Hematopoietic multipotent progenitor cell treated with erythropoietin and hydrocortisone succinate and interleukin-3 and kit ligand, for 6 days (in vitro differentiated cells): ENCODE results near the gene PHC1.

Source experiments
- DNase-seq: peaks from one replicate; pipeline ENCODE4 v3.0.0-alpha.2; 2015

PHC1 gene

DNA sequence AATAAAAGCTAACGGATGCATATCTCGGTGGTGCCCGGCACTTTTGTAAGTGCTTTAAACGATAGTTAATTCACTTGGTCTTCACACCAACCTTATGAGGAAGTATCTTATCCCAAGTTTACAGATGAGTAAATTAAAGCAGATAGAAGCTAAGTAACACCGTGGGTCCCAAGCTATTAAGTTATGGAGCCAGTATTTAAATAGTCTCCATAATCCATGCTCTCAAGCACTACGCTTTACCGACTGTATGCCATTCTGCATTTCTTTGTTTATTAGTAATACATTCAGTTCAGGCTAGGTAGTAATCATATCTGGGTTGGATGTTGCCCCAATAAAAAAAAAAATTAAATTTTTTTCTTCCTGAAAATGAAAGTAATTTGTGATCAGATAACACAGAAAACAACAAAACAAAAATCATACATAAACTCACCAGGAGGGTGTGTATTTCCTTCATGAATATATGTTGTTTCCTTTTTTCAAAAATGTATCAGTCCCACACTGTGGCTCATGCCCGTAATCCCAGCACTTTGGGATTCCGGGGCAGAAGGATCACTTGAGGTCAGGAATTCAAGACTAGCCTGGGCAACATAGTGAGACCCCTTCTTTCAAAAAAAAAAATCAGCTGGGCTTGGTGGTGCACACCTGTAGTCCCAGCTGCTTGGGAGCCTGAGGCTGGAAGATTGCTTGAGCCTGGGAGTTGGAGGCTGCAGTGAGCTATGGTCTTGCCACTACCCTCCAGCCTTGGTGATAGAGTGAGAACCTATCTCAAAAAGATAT, 36.6 kb downstream of the PHC1 start:
- peak; percentile 59 for DNase-seq

DNA sequence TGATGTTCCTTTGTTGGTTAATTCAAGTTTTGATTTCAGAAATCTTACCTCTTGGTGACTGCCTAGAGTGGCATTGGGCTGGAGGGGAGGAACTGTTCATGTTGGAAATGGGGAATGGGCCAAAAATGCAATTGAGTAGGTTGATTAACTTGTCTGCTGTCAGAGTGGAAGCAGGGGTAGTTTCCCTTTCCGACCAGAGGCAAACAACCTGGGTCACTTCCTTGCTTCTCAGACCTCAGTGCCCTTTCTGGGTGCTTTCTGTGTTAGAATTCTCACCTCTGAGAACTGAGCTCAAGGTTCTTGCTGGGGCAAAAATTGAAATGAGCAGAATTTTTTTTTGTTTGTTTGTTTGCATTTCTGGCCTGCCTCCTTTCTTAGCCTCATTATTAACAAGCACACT, 37.4 kb downstream of the PHC1 start:
- peak; percentile 15 for DNase-seq

- DNase-seq: peak; percentile 32
Observed at GRCh38 chr12:8953773-8954402, 39.6 kb downstream of the PHC1 start.

- DNase-seq: no peak
Observed at GRCh38 chr12:8956073-8956472, 41.8 kb downstream of the PHC1 start.

- no peak for DNase-seq
Observed at GRCh38 chr12:8956772-8957171, 42.5 kb downstream of the PHC1 start.

GRCh38 chr12:8957561-8957960, 43.3 kb downstream of the PHC1 start:
- no peak for DNase-seq

DNA sequence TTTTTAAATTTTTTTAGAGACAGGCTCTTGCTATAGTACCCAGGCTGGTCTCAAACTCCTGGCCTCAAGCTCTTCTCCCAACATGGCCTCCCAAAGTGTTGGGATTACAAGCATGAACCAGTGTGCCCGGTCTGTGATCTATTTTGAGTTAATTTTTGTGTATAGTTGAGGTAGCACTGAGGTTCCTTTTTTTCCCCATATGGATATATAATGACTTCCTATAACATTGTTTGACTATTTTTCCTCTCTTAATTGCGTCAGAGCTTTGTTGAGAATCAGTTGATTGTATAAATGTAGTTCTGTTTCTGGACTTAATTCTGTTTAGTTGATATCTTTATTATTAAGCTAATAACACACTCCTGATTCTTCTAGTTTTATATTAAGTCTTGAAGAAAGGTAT, 43.8 kb downstream of the PHC1 start:
- DNase-seq: no peak

GRCh38 chr12:8960176-8960575, 45.9 kb downstream of the PHC1 start:
- no peak for DNase-seq

GRCh38 chr12:8968761-8969160, 54.5 kb downstream of the PHC1 start:
- DNase-seq: no peak

GRCh38 chr12:8969861-8970411, 55.6 kb downstream of the PHC1 start:
- no peak for DNase-seq

DNA sequence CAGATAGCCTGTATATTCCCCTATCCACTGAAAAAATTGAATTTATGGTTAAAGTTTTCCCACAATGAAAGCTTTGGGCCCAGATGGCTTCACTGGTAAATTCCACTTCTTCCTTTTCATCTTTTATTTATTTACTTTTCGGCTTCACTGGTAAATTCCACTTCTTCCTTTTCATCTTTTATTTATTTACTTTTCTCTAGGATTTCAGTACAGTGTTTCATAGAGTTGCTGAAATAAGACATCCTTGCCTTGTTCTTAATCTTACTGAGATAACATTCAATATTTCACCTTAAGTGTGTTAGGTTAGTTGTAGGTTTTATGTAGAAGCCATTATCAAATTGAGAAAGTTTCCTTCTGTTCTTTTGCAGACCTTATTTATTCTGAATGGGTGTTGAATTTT, 56.1 kb downstream of the PHC1 start:
- no peak for DNase-seq

DNA sequence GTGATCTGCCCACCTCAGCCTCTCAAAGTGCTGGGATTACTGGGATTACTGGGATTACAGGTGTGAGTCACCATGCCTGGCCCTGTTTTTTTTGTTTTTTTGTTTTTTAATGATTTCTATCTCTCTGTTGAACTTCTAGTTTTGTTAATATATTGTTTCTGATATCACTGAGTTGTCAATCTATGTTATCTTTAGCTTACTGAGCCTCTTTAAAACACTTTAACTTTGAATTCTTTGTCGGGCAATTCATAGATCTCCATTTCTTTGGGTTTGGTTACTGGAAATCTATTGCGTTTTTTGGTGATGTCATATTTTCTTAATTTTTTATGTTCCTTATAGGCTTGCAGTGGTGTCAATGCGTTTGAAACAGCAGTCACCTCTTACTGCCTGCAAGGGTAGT, 65.8 kb downstream of the PHC1 start:
- DNase-seq: no peak

- no peak for DNase-seq
Observed at GRCh38 chr12:8985213-8985754, 71.0 kb downstream of the PHC1 start.

- DNase-seq: peak; percentile 22
Observed at GRCh38 chr12:8987163-8987562, 72.9 kb downstream of the PHC1 start.

- no peak for DNase-seq
Observed at GRCh38 chr12:8987685-8988084, 73.4 kb downstream of the PHC1 start.

DNA sequence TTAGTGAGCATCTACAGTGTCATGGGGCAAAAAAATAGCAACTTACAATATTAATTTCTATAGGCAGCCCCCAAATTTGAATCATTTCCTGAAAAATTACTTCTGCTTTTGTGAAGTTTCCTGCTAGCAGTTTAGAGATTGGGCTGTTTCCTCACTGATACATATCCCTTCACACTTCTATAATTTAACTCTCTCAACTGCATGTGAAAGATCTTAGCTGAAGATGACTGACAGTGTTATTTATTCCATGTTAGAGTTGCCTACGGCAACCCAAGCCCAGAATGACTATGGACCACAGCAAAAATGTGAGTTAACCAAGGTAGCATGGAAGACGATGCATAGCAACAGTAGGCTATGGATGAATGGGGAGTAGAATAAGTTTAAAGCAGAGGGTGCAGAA, 75.1 kb downstream of the PHC1 start, which contains the start of gene KLRG1:
Gene KLRG1 (plus strand): TSS at position 134 of the 400 bp plus-strand sequence. CDS start 90 bp downstream, at position 224.
- peak; percentile 60 for DNase-seq
